Pancreas (tissue), 10 donors: ENCODE measurements around the gene TJP3. TPM values are rescaled to one million over a fixed set of nuclear protein-coding genes. Genes with fewer than 3 reads are reported as not detected.

Source experiments
- ATAC-seq, 4 donors: fragments of 200-7000 bp; cut with Tn5 transposase; one replicate each; pipeline versions ENCODE4 v1.8.0 to v1.9.1; 2020; ENCODE audit warnings: mild to moderate bottlenecking in 4 of 4, moderate library complexity in 4 of 4
- DNase-seq, 6 donors: peaks; one replicate each; pipeline ENCODE4 v3.0.0-alpha.2; 2020
- FAIRE-seq: peaks from 2 replicates; lab custom pipeline; 2012; peaks lifted over from hg19 to GRCh38; lab: Jason Lieb, UNC
- H3K27ac ChIP-seq, 4 donors: fragments of 200-600 bp; sonication (generic); 1 replicate in 3 of 4; 2 replicates in 1 of 4; pipeline versions ENCODE4 v1.5.0 to v1.8.0; 2020
- H3K27me3 ChIP-seq, 4 donors: fragments of 200-600 bp; one replicate each; pipeline ENCODE4 v1.8.0; 2021
- H3K36me3 ChIP-seq, 3 donors: fragments of 200-600 bp; sonication (generic) in 1 of 3; one replicate each; pipeline versions ENCODE4 v1.5.0 to v1.8.0; 2020 to 2021
- H3K4me1 ChIP-seq, 3 donors: fragments of 200-600 bp; one replicate each; pipeline ENCODE4 v1.8.0; 2021
- H3K4me3 ChIP-seq, 4 donors: fragments of 200-600 bp; sonication (generic) in 2 of 4; one replicate each; pipeline versions ENCODE4 v1.5.0 to v1.8.0; 2020 to 2021
- H3K9me3 ChIP-seq, 4 donors: fragments of 200-600 bp; one replicate each; pipeline ENCODE4 v1.8.0; 2021
- CTCF ChIP-seq, 4 donors: fragments of 200-600 bp; sonication (generic) in 3 of 4; IDR thresholded peaks; one replicate each; pipeline versions ENCODE4 v1.5.0 to v1.8.0; 2021; ENCODE audit warnings: antibody characterized with exemption in 4 of 4
- WGBS, 2 donors: extraction: QIAGEN DNeasy Blood & Tissue Kit; methylation state at CpG; one replicate each; pipeline ENCODE4 v1.1.7; 2013; 5-methylcytosine and 5-hydroxymethylcytosine counted together
- intact Hi-C, 3 donors: fragments of 100-400 bp; cut with DNase I; formaldehyde crosslinking; loops; one replicate each; pipeline versions ENCODE4 v1.11.1 to v1.14.2; 2022
- polyA plus RNA-seq, 2 donors: library from polyadenylated mRNA; stranded (reverse); fragments of 200-250 nt; gene quantifications; one replicate each; pipeline ENCODE4 v1.2.3, GENCODE V29; 2013
- total RNA-seq, 6 donors: library from RNA; stranded (reverse); fragmentation: NEBNext Ultra II Directional in 4 of 6; extraction: Animal tissue kit (Norgen Biotek cat#: 25700) in 4 of 6; gene quantifications; one replicate each; pipeline versions ENCODE4 v1.2.1 to v1.2.4, GENCODE V29; 2021 to 2023
- donor health status: healthy with polysubstance abuse.
- donor health status: DM: no; HTN: no; CAD: no; lungs with moderate emphysema.
- donor health status: DM: no; HTN: no; CAD: no.
- donor health status: control.
- donor health status: control.
- donor health status: Bipolar disorder and iron deficiency.
- donor health status: DM: yes; HTN: yes; CAD: no.
- donor health status: DM: no; HTN: no; CAD: no.
- donor health status: DM: no; HTN: no; CAD: no.
- donor health status: DM: yes; HTN: yes; CAD: no.

TJP3 gene
- total and polyA plus RNA-seq, 8 donors, result 9.2 to 36.0 (median 15.8) TPM

- no peaks in the 10 kb centered on the region for H3K9me3 ChIP-seq
- H3K27ac ChIP-seq, result no peak overlapping the region
- H3K4me1 ChIP-seq, result no peaks in the 10 kb centered on the region
- no peak for FAIRE-seq
- intact Hi-C loops, result no loop called here
- no peaks in the 10 kb centered on the region for H3K36me3 ChIP-seq
- no peak overlapping the region for H3K4me3 ChIP-seq
- no peak for ATAC-seq
- peak in 1 of 6 donors; percentile 69 for DNase-seq
- no peak for TF ChIP-seq CTCF (IDR thresholded peaks at IDR 0.05)
- 92% methylated on average over 42 of the region's 42 CpGs for WGBS, 2 donors
- no peaks in the 10 kb centered on the region for H3K27me3 ChIP-seq
These were observed 13.6 kb upstream of the TJP3 start for GRCh38 chr19:3694361-3695123.

GRCh38 chr19:3695124-3695733 is 13.0 kb upstream of the TJP3 start:
- no peak for TF ChIP-seq CTCF (IDR thresholded peaks at IDR 0.05)
- intact Hi-C loops, result no loop called here
- FAIRE-seq (no peak), ATAC-seq (no peak), DNase-seq (no peak)
- no peak overlapping the region for H3K4me3 ChIP-seq
- no peaks in the 10 kb centered on the region for H3K36me3 ChIP-seq
- H3K4me1 ChIP-seq, result no peaks in the 10 kb centered on the region
- 93 to 97% methylated on average over 25 of the region's 25 CpGs for WGBS, 2 donors
- no peaks in the 10 kb centered on the region for H3K27me3 ChIP-seq
- H3K9me3 ChIP-seq, result no peaks in the 10 kb centered on the region
- H3K27ac ChIP-seq, result no peak overlapping the region

DNA sequence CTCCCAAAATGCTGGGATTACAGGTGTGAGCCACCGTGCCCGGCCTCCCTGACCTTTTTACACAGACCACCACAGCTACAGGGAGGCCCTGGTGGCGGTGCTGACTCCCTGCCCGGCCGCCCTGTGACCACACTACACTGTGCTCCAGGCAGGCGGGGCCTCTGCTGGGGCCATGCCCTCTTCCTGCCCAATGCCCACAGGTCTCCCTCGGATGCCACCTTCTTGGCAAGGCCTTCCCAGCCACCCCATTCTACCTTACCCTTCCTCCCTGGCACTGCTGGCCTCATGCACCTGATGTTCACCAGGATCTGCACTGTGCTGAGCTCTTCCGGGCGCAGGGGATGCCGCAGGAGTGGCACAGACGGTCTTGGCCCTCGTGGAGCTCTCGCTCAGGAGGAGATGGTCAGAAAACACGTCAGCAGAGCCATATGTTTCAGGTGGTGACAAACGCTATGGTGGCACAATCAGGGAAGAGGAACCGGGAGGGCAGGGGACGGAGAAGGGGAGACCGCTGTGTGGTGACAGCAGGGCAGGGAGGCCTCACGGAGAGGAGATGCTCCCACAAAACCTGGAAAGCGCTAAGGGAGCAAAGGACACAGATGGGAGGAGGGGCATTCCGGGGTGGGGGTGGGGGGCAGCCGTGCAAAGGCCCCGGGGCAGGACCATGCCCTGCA is 12.1 kb upstream of the TJP3 start:
- ATAC-seq (no peak), DNase-seq (no peak), FAIRE-seq (no peak)
- Histone ChIP-seq H3K27me3 (no peaks in the 10 kb centered on the region), H3K9me3 (no peaks in the 10 kb centered on the region), H3K4me1 (no peaks in the 10 kb centered on the region), H3K36me3 (no peaks in the 10 kb centered on the region), H3K4me3 (no peak overlapping the region), H3K27ac (no peak overlapping the region)
- WGBS, 2 donors, result 91 to 92% methylated on average over 23 of the region's 23 CpGs
- no peak for TF ChIP-seq CTCF (IDR thresholded peaks at IDR 0.05)
- intact Hi-C loops, result no loop called here

- no peaks in the 10 kb centered on the region for H3K9me3 ChIP-seq
- H3K4me1 ChIP-seq, result no peaks in the 10 kb centered on the region
- intact Hi-C loops, result no loop called here
- no peak overlapping the region for H3K4me3 ChIP-seq
- DNase-seq (no peak), FAIRE-seq (no peak), ATAC-seq (no peak)
- H3K36me3 ChIP-seq, result no peaks in the 10 kb centered on the region
- no peaks in the 10 kb centered on the region for H3K27me3 ChIP-seq
- TF ChIP-seq CTCF (IDR thresholded peaks at IDR 0.05), result no peak
- 86 to 93% methylated on average over 10 of the region's 10 CpGs for WGBS, 2 donors
- H3K27ac ChIP-seq, result no peak overlapping the region
These were observed 11.6 kb upstream of the TJP3 start for GRCh38 chr19:3696660-3696995.
